Caki2 (cell line): ENCODE data around the gene NAT10. TPM values are rescaled to one million over a fixed set of nuclear protein-coding genes. Genes with fewer than 3 reads are reported as not detected.
"Not testable (repeated sequence)": the region's sequence is repeated elsewhere in the genome, so short reads cannot be mapped to it uniquely, and the experiment has no call there.

ENCODE experiments used
- DNase-seq: peaks from one replicate; pipeline ENCODE4 v3.0.0-alpha.2; 2015; ENCODE audit warnings: low read depth
- in situ Hi-C: cut with HindIII; loops from 2 replicates; pipeline ENCODE4 v1.10.0; 2016; ENCODE audit warnings: low sequenced_read_pairs, low pct_unique_long_range_greater_than_20kb, mixed read lengths
- total RNA-seq: library from RNA; depleted of rRNA; stranded (reverse); fragments of >200 nt; shearing (Covaris generic); gene quantifications from 2 replicates; pipeline ENCODE4 v1.2.3, GENCODE V29; 2014; ENCODE audit warnings: low replicate concordance; rRNA removed

NAT10 gene
- total RNA-seq = 35.6 and 38.6 TPM in 2 replicates

- in situ Hi-C loops = no loop called here
- peak; percentile 90 for DNase-seq
Measured at GRCh38 chr11:34105079-34105956, at the start of gene NAT10. NAT10 (plus strand) TSS chr11:34105629; CDS start chr11:34108226, 2,597 bp downstream.

- in situ Hi-C loops = no loop called here
- DNase-seq = no peak
Measured at GRCh38 chr11:34056672-34057071, 48.8 kb upstream of the NAT10 start.

- in situ Hi-C loops = no loop called here
- no peak for DNase-seq
Measured at GRCh38 chr11:34063061-34063795, 42.2 kb upstream of the NAT10 start.

- in situ Hi-C loops = no loop called here
Measured at GRCh38 chr11:34064291-34064690, 41.1 kb upstream of the NAT10 start.

GRCh38 chr11:34065505-34066203, 39.8 kb upstream of the NAT10 start:
- no peak for DNase-seq
- in situ Hi-C loops = no loop called here

More at GRCh38 chr11:34064291-34064690, 41.1 kb upstream of the NAT10 start:
- DNase-seq = no peak

GRCh38 chr11:34066766-34067165, 38.7 kb upstream of the NAT10 start:
- in situ Hi-C loops, DNase-seq: not testable (repeated sequence)

- in situ Hi-C loops = no loop called here
- DNase-seq = no peak
Measured at GRCh38 chr11:34067383-34068065, 37.9 kb upstream of the NAT10 start.

- DNase-seq = peak; percentile 31
- in situ Hi-C loops = no loop called here
Measured at GRCh38 chr11:34068111-34068510, 37.3 kb upstream of the NAT10 start.

GRCh38 chr11:34071306-34071705, 34.1 kb upstream of the NAT10 start:
- in situ Hi-C loops, DNase-seq: not testable (repeated sequence)

GRCh38 chr11:34072041-34072440, 33.4 kb upstream of the NAT10 start:
- no peak for DNase-seq
- in situ Hi-C loops = no loop called here

- in situ Hi-C loops = no loop called here
- DNase-seq = no peak
Measured at GRCh38 chr11:34072832-34073231, 32.6 kb upstream of the NAT10 start.

GRCh38 chr11:34074391-34074790, 31.0 kb upstream of the NAT10 start:
- DNase-seq = no peak
- in situ Hi-C loops = no loop called here

- DNase-seq = no peak
- in situ Hi-C loops = no loop called here
Measured at GRCh38 chr11:34075178-34075820, 30.1 kb upstream of the NAT10 start.

- DNase-seq = no peak
- in situ Hi-C loops = no loop called here
Measured at GRCh38 chr11:34080609-34081008, 24.8 kb upstream of the NAT10 start.

- in situ Hi-C loops = no loop called here
- DNase-seq = no peak
Measured at GRCh38 chr11:34084637-34085036, 20.8 kb upstream of the NAT10 start.

GRCh38 chr11:34086554-34087283, 18.7 kb upstream of the NAT10 start:
- in situ Hi-C loops = no loop called here
- no peak for DNase-seq

GRCh38 chr11:34091825-34092224, 13.6 kb upstream of the NAT10 start:
- in situ Hi-C loops = no loop called here

More at GRCh38 chr11:34091825-34092224, 13.6 kb upstream of the NAT10 start:
- no peak for DNase-seq
